Fibroblast of upper back skin (primary cell): ENCODE measurements around the gene PAGE3.

Experiments used
- DNase-seq: peaks from one replicate; pipeline ENCODE4 v3.0.0-alpha.2; 2013

The PAGE3 gene, protein sequence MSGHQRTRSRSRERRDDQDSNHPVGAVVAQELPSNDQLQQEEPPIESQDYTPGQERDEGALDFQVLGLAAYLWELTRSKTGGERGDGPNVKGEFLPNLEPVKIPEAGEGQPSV

DNA sequence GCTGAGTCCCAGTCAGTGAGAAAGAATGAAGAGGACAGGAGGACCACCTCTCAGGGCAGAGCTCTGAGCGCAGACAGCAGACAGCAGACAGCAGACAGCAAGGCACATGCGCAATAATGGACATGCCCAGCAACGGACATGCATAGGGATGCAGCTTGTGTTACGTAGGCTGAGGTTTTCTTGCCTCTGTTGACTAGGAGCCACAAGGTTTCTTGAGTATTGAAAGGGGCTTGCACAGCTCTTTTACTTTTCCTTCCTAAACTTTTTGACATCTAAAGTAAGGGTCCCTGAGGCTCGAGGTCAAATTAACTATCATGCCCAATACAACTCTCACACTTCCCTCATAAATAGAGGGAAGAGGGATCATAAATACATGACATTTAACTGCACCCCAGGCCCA, at the start of gene PAGE3:
Gene PAGE3 (minus strand): TSS at position 101 of the 400 bp plus-strand sequence. CDS start 1,013 bp downstream, outside the sequence.
- no peak for DNase-seq

DNA sequence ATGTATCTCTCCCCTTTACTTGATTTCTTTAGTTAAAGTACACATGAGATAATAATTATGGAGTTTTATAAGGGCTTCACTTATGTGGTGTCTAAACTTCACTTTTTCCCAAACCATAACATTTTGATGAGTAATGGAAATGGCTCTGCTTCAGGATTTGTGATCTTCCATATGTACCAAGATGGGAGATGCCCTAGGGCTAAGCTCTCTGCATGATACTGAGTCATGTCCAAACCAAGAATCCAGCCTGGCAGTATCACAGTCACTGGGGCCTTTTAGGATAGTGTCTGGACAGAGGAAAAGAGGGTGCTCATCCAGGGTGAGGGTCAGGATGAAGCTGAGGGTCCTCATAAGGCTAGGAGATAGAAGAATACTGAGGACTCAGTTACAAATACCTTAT, 47.9 kb upstream of the PAGE3 start:
- DNase-seq, result no peak

DNA sequence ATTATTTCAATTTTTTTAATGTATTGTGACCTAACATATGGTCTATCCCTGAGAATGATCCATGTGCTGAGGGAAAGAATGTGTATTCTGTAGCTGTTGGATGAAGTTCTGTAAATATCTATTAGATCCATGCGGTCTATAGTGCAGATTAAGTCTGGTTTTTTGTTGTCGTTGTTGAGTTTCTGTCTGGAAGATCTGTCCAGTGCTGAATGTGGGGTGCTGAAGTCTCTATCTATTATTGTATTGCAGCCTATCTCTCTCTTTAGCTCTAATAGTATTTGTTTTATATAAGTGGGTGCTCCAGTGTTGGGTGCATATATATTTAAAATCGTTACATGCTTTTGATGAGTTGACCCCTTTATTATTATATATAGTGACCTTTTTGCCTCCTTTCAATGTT, 26.2 kb upstream of the PAGE3 start:
- DNase-seq, result no peak

DNA sequence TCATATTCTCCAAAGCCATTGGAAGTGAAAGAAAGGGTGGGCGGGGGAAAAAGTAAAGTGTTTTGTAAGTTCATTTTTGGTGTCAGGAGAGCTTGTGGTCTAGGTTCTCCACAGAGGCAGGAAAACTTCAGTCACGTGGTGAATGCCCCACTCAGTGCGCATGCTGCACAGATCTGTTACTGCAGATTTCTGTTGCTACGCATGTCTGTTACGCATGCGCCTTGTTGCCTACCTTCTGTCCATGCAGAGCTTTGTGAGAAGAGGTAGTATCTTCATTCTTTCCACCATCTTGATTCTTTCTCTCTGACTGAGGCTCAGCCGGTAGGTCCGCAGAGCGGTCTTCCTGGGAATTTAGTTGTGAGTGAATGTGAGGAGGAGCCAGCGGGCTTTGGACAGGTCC, 15.1 kb upstream of the PAGE3 start:
- DNase-seq, result no peak

DNA sequence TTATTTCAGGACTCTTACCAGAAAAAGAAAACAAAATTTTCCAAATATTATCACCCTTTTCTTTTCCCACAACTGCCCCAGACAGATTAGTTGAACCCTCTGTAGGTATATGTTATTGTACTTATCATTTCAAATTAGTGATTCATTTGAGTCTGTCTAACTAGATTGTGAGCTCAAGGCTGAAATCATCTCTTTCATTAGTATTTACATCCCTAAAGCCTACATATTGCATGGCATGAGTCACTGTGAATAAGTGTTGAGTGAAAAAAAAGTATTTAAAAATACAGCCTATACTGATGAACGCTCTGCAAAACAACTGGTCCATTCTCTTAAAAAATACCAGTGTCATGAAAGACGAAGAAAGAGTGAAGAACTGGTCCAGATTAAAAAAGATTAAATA, 3.9 kb downstream of the PAGE3 start:
- no peak for DNase-seq

DNA sequence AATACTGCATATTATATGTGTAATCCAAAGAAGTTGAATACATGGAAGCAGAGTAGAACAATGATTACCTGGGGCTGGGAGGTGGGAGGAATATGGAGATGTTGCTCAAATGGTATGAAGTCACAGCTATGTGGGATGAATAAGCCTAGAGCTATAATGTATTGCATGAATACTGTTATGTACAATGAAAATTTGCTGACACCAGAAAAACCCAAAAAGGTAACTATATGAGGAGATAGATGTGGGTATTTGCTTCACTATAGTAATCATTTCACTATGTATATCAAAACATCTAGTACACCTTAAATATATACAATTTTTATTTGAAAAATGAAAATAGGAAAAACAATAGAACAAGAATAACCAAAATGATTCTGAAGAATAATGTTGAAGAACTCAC, 11.2 kb downstream of the PAGE3 start:
- no peak for DNase-seq

DNA sequence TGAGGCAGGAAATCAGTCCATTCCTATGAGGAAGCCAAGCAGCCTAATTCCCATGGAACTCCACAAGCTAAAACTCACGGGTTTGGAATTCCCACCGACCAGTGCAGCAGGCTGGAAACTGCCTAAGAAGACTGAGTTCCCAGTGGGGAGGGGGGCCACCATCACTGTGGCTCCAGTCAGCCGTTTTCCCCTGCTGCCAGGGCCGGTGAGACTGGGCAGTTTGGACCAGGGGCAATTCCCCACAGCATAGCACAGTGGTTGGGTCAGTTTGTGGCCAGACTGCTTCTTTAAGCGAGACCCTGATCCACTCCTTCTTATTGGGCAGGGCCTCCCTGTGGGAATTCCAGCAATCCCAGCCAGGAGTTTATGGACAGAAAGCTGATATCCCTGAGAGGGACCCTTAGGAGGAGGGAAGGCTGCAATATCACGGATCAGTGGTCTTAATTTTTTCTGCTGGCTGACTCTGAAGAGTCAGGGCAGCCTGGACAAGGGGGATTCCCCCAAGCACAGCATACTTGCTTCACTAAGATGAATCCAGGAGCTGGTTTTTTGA, 23.9 kb downstream of the PAGE3 start:
- no peak for DNase-seq

DNA sequence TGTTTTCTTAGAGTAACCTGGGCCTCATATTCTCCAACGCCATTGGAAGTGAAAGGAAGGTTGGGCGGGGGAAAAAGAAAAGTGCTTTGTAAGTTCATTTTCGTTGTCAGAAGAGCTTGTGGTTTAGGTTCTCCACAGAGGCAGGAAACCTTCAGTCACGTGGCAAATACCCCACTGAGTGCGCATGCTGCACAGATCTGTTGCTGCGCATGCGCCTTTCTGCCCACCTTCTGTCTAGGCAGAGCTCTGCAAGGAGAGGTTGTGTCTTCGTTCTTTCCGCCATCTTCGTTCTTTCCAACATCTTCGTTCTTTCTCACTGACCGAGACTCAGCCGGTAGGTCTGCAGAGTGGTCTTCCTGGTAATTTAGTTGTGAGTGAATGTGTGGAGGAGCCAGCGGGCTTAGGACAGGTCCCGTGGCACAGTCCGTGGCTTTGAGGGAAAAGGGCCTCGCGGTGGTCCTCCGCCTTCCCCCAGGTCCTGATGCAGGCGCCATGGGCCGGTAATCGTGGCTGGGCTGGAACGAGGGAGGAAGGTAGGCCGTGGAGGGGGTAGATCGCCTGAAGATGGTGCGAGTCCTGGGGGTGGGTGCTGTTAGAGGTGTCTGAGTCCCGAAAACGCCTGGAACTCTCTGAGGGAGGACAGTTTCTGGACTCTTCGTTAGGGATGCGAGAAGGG, 44.5 kb downstream of the PAGE3 start, which contains the start of gene PAGE5:
Gene PAGE5 (plus strand): TSS at position 228 of the 676 bp plus-strand sequence. CDS start 1,037 bp downstream, outside the sequence.
- no peak for DNase-seq

DNA sequence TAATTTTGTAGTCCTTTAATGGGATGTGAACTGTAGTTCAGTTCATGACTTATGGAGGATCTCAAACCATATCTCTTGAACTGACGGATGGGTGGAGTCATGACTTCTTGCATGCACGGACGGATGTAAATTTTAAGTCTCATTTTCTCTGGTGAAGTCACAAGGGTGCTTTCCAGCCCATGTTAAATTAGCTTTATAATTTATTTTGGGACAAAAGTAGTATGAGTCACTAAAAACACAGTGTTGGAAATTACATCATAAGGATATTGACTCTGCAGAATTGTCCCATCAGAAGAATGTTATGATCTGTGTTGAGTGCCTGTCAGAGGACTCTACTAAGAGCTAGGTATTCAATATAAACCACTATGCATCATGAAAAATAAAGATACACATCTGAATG, 51.3 kb downstream of the PAGE3 start:
- no peak for DNase-seq

DNA sequence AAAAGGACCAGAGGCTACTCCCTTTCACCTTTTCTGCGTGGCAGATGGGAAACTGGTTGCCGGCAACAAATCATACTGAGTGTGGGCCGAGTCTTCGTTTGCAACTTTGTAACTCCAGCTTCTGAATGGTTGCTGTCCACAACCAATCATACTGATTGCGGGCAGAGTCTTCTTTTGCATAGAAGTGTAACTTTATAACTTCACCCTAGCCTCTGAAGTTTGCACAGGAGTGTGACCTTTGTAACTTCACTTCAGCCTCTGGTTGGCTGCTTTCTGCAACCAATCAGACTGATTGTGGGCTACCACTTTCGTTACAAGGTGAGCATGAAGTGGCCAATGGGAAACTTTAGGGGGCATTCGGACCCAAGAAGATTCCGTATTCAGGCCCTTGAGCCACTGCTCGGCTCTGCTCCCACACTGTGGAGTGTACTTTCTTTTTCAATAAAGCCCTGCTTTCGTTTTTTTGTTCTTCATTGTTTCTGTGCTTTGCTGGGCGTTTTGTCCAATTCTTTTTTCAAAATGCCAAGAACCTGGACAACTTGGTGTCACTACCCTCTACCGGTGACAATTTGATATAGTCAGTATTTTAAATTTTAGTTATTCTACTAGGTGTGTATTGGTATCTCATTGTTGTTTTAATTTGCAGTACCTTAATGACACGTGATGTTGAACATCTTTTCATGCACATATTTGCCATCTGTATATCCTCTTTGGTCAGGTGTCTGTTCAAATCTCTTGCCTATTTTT, 53.6 kb downstream of the PAGE3 start:
- DNase-seq, result no peak
